Vagina (tissue), 2 donors: ENCODE results near the gene RYR3.

ENCODE experiments used
- CTCF ChIP-seq, 3 experiments: fragments of 450-650 bp in 2 of 3; fragments of 200-600 bp in 1 of 3; sonication (generic) in 1 of 3; IDR thresholded peaks; one replicate each; pipeline ENCODE4 v1.5.1; 2017 to 2019; ENCODE audit warnings: antibody characterized with exemption in 3 of 3, mild to moderate bottlenecking in 2 of 3, moderate library complexity in 2 of 3
- POLR2A ChIP-seq, 2 donors: fragments of 450-650 bp; IDR thresholded peaks; one replicate each; pipeline ENCODE4 v1.6.1; 2017; ENCODE audit warnings: antibody characterized with exemption in 2 of 2, mild to moderate bottlenecking in 2 of 2, moderate library complexity in 2 of 2

DNA sequence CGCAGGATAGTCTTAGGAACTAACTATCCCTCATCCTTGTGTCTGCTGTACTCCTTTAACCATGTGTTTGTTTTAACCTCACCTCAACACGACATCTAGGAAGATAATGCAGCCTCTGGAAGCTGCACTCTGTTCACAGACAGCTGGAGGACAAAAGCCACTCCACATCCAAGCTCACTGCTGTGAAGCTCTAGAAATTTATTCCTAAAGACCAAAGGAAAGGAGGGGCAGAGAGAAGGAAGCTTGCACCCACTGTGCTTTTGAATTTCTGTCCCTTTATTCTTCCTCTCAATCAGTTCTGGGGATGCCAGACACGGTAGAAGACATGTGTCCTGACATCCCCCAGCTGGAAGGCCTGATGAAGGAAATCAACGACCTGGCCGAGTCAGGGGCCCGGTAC, 474.6 kb downstream of the RYR3 start:
- no peak for TF ChIP-seq CTCF (IDR thresholded peaks at IDR 0.05)
- TF ChIP-seq POLR2A (IDR thresholded peaks at IDR 0.05) = no peak
